Tibial nerve (tissue), 4 donors: ENCODE data around the gene CLIC6. TPM values are rescaled to one million over a fixed set of nuclear protein-coding genes. Genes with fewer than 3 reads are reported as not detected.

Experiments used
- DNase-seq, 2 donors: peaks; one replicate each; pipeline ENCODE4 v3.0.0-alpha.2; 2019; ENCODE audit warnings: low spot score in 2 of 2
- H3K27ac ChIP-seq, 4 donors: fragments of 200-600 bp; sonication (generic) in 3 of 4; one replicate each; pipeline ENCODE4 v1.5.1; 2017 to 2019; ENCODE audit warnings: mild to moderate bottlenecking in 1 of 4
- H3K27me3 ChIP-seq, 2 donors: fragments of 200-600 bp; sonication (generic) in 1 of 2; one replicate each; pipeline versions ENCODE4 v1.5.1 to v1.6.0; 2017 to 2019
- H3K36me3 ChIP-seq, 3 donors: fragments of 200-600 bp; sonication (generic); one replicate each; pipeline ENCODE4 v1.5.1; 2018 to 2019
- H3K4me1 ChIP-seq, 4 donors: fragments of 200-600 bp; sonication (generic) in 3 of 4; one replicate each; pipeline ENCODE4 v1.5.1; 2017 to 2019
- H3K4me3 ChIP-seq, 4 donors: fragments of 200-600 bp; sonication (generic) in 3 of 4; one replicate each; pipeline ENCODE4 v1.5.1; 2017 to 2019; ENCODE audit warnings: mild to moderate bottlenecking in 1 of 4, moderate library complexity in 1 of 4
- H3K9me3 ChIP-seq, 4 donors: fragments of 200-600 bp; sonication (generic) in 3 of 4; one replicate each; pipeline ENCODE4 v1.5.1; 2017 to 2019
- CTCF ChIP-seq, 5 experiments: fragments of 200-600 bp in 3 of 5; fragments of 450-650 bp in 2 of 5; sonication (generic) in 3 of 5; IDR thresholded peaks; one replicate each; pipeline ENCODE4 v1.5.1; 2016 to 2019; ENCODE audit warnings: antibody characterized with exemption in 5 of 5, mild to moderate bottlenecking in 3 of 5, moderate library complexity in 2 of 5
- EP300 ChIP-seq, 2 donors: sonication (generic); formaldehyde crosslinking; IDR thresholded peaks; one replicate each; pipeline ENCODE4 v1.6.1; 2017; ENCODE audit warnings: antibody characterized with exemption in 2 of 2, mild to moderate bottlenecking in 1 of 2
- POLR2A ChIP-seq, 2 donors: fragments of 450-650 bp; IDR thresholded peaks; one replicate each; pipeline ENCODE4 v1.6.1; 2017; ENCODE audit warnings: antibody characterized with exemption in 2 of 2, mild to moderate bottlenecking in 2 of 2, moderate library complexity in 2 of 2
- WGBS, 2 donors: methylation state at CpG; one replicate each; pipeline ENCODE4 v1.1.5; 2018; 5-methylcytosine and 5-hydroxymethylcytosine counted together
- total RNA-seq, 4 donors: library from RNA; depleted of rRNA; stranded (reverse); fragments of >200 nt; gene quantifications; one replicate each; pipeline ENCODE4 v1.1.0, GENCODE V29; 2016

Gene CLIC6
- total RNA-seq, 4 donors from 2014 or later, result 3.3 to 11.6 (median 7.0) TPM

GRCh38 chr21:34636961-34637360 is 31.8 kb upstream of the CLIC6 start:
- 82 to 87% methylated on average over 3 of the region's 3 CpGs for WGBS, 2 donors
- H3K27me3 ChIP-seq, result peaks cover 0 to 4% of the 10 kb centered on the region in 2 donors

GRCh38 chr21:34639250-34639649 is 29.5 kb upstream of the CLIC6 start:
- Histone ChIP-seq H3K36me3 (no peaks in the 10 kb centered on the region), H3K4me3 (no peak overlapping the region), H3K27me3 (peaks cover 0 to 4% of the 10 kb centered on the region in 2 donors), H3K27ac (no peak overlapping the region), H3K4me1 (peaks cover 0 to 5% (median 0%) of the 10 kb centered on the region in 4 donors), H3K9me3 (no peaks in the 10 kb centered on the region)
- 68 to 73% methylated on average over 1 of the region's 1 CpG for WGBS, 2 donors
- DNase-seq, result no peak
- no peak for TF ChIP-seq POLR2A (IDR thresholded peaks at IDR 0.05)
- TF ChIP-seq EP300 (IDR thresholded peaks at IDR 0.05), result no peak
- no peak for TF ChIP-seq CTCF (IDR thresholded peaks at IDR 0.05)

More at GRCh38 chr21:34636961-34637360, 31.8 kb upstream of the CLIC6 start:
- Histone ChIP-seq H3K36me3 (no peaks in the 10 kb centered on the region), H3K4me3 (no peak overlapping the region), H3K4me1 (peaks cover 0 to 5% (median 0%) of the 10 kb centered on the region in 4 donors), H3K27ac (no peak overlapping the region), H3K9me3 (no peaks in the 10 kb centered on the region)
- TF ChIP-seq CTCF (IDR thresholded peaks at IDR 0.05) (no peak), POLR2A (IDR thresholded peaks at IDR 0.05) (no peak), EP300 (IDR thresholded peaks at IDR 0.05) (no peak)
- no peak for DNase-seq

- Histone ChIP-seq H3K27me3 (peaks cover 0 to 4% of the 10 kb centered on the region in 2 donors), H3K4me3 (no peak overlapping the region)
- WGBS, 2 donors, result 52 to 55% methylated on average over 9 of the region's 9 CpGs
Observed at GRCh38 chr21:34639882-34640788, 28.7 kb upstream of the CLIC6 start.

GRCh38 chr21:34640858-34641257 is 27.9 kb upstream of the CLIC6 start:
- 74 to 76% methylated on average over 4 of the region's 4 CpGs for WGBS, 2 donors
- TF ChIP-seq EP300 (IDR thresholded peaks at IDR 0.05), result no peak
- H3K4me3 ChIP-seq, result no peak overlapping the region
- H3K4me1 ChIP-seq, result peaks cover 0 to 5% (median 0%) of the 10 kb centered on the region in 4 donors
- H3K27me3 ChIP-seq, result peaks cover 0 to 4% of the 10 kb centered on the region in 2 donors
- no peaks in the 10 kb centered on the region for H3K9me3 ChIP-seq
- no peak overlapping the region for H3K27ac ChIP-seq
- DNase-seq, result no peak
- no peaks in the 10 kb centered on the region for H3K36me3 ChIP-seq

More at GRCh38 chr21:34639882-34640788, 28.7 kb upstream of the CLIC6 start:
- H3K36me3 ChIP-seq, result no peaks in the 10 kb centered on the region
- DNase-seq, result no peak
- H3K9me3 ChIP-seq, result no peaks in the 10 kb centered on the region
- H3K4me1 ChIP-seq, result peaks cover 0 to 5% (median 0%) of the 10 kb centered on the region in 4 donors
- TF ChIP-seq CTCF (IDR thresholded peaks at IDR 0.05), result no peak
- TF ChIP-seq EP300 (IDR thresholded peaks at IDR 0.05), result no peak
- TF ChIP-seq POLR2A (IDR thresholded peaks at IDR 0.05), result no peak
- no peak overlapping the region for H3K27ac ChIP-seq

- TF ChIP-seq EP300 (IDR thresholded peaks at IDR 0.05) (no peak), POLR2A (IDR thresholded peaks at IDR 0.05) (no peak), CTCF (IDR thresholded peaks at IDR 0.05) (no peak)
- WGBS, 2 donors, result 81 to 90% methylated on average over 7 of the region's 7 CpGs
- no peak for DNase-seq
- H3K9me3 ChIP-seq, result no peaks in the 10 kb centered on the region
- no peak overlapping the region for H3K27ac ChIP-seq
- H3K4me1 ChIP-seq, result peaks cover 0 to 5% (median 0%) of the 10 kb centered on the region in 4 donors
- peaks cover 0 to 3% of the 10 kb centered on the region in 2 donors for H3K27me3 ChIP-seq
- H3K36me3 ChIP-seq, result no peaks in the 10 kb centered on the region
- no peak overlapping the region for H3K4me3 ChIP-seq
Observed at GRCh38 chr21:34642211-34643075, 26.4 kb upstream of the CLIC6 start.
